IMR-90 (cell line): ENCODE results near the gene CCKAR. TPM values are rescaled to one million over a fixed set of nuclear protein-coding genes. Genes with fewer than 3 reads are reported as not detected.
A peak's percentile ranks its signal among the peaks of the same experiment; 100 is the strongest.

Source experiments
- ATAC-seq: fragments of 200-7000 bp; cut with Tn5 transposase; 2 replicates; pipeline ENCODE4 v1.9.1; 2020; ENCODE audit warnings: low read depth, mild to moderate bottlenecking, moderate library complexity
- BruUV-seq: library from RNA; stranded (reverse); fragments of 400-500 nt; replicated peaks from 2 replicates; lab custom pipeline; 2021; lab: Mats Ljungman, UMichigan
- CTCF ChIA-PET: fragments of 300-600 bp; formaldehyde crosslinking; extraction: SDS; loops from one replicate; lab custom pipeline; 2021; ENCODE audit warnings: antibody characterized with exemption; lab: Yijun Ruan, JAX
- POLR2A ChIA-PET: fragments of 300-600 bp; sonication (Branson Sonifier 250); formaldehyde crosslinking; loops from one replicate; lab custom pipeline; 2022; ENCODE audit warnings: antibody characterized with exemption; ENCODE audit not compliant: unreplicated experiment; lab: Charles Lee
- DNase-seq: peaks from one replicate; pipeline ENCODE4 v3.0.0; 2013
- H2AFZ ChIP-seq: replicated peaks from 2 replicates; pipeline ENCODE3; 2013; ENCODE audit warnings: low read length, mild to moderate bottlenecking; ENCODE audit not compliant: poor library complexity
- H2AK5ac ChIP-seq: 2 replicates; pipeline ENCODE4 v1.6.1; 2013; ENCODE audit warnings: low read depth, low read length, inconsistent platforms
- H2AK9ac ChIP-seq: replicated peaks from 2 replicates; pipeline ENCODE3; 2013; ENCODE audit warnings: mild to moderate bottlenecking, low read depth, low read length, moderate library complexity; ENCODE audit not compliant: poor library complexity
- H2BK120ac ChIP-seq: 2 replicates; pipeline ENCODE4 v1.6.1; 2013; ENCODE audit warnings: low read depth, low read length, inconsistent platforms
- H2BK15ac ChIP-seq: 3 replicates; pipeline ENCODE4 v1.6.1; 2013; ENCODE audit warnings: low read depth, low read length, inconsistent platforms
- H2BK20ac ChIP-seq: 2 replicates; pipeline ENCODE4 v1.6.1; 2013; ENCODE audit warnings: low read depth, mild to moderate bottlenecking, inconsistent platforms, low read length, moderate library complexity
- H2BK5ac ChIP-seq: 2 replicates; pipeline ENCODE4 v1.6.1; 2013; ENCODE audit warnings: mild to moderate bottlenecking, low read depth, low read length, inconsistent platforms; ENCODE audit not compliant: poor library complexity, severe bottlenecking
- H3K14ac ChIP-seq: replicated peaks from 2 replicates; pipeline ENCODE4 v1.6.1; 2013; ENCODE audit warnings: low read depth, low read length, inconsistent platforms
- H3K18ac ChIP-seq: 2 replicates; pipeline ENCODE4 v1.6.1; 2013; ENCODE audit warnings: low read depth, low read length, control low read depth
- H3K23ac ChIP-seq: 2 replicates; pipeline ENCODE4 v1.6.1; 2013; ENCODE audit warnings: low read depth, low read length, inconsistent platforms
- H3K27ac ChIP-seq: 2 replicates; pipeline ENCODE4 v1.5.1; 2013; ENCODE audit warnings: mild to moderate bottlenecking, control low read depth, low read length; ENCODE audit not compliant: insufficient read depth
- H3K27me3 ChIP-seq: 2 replicates; pipeline ENCODE4 v1.6.1; 2013; ENCODE audit warnings: low read length; ENCODE audit not compliant: control insufficient read depth, insufficient read depth
- H3K36me3 ChIP-seq: 2 replicates; pipeline ENCODE4 v1.6.1; 2013; ENCODE audit warnings: low read length, mixed read lengths; ENCODE audit not compliant: control insufficient read depth, insufficient read depth
- H3K4ac ChIP-seq: 2 replicates; pipeline ENCODE4 v1.6.1; 2013; ENCODE audit warnings: low read depth, low read length, inconsistent platforms
- H3K4me1 ChIP-seq: 2 replicates; pipeline ENCODE4 v1.6.1; 2013; ENCODE audit warnings: low read length, mixed read lengths; ENCODE audit not compliant: control insufficient read depth, insufficient read depth
- H3K4me2 ChIP-seq: 2 replicates; pipeline ENCODE4 v1.6.1; 2013; ENCODE audit warnings: low read depth, mild to moderate bottlenecking, control low read depth, low read length, moderate library complexity
- H3K4me3 ChIP-seq: 2 replicates; pipeline ENCODE4 v1.5.1; 2013; ENCODE audit warnings: low read depth, mild to moderate bottlenecking, control low read depth, low read length, moderate library complexity; ENCODE audit not compliant: insufficient read depth
- H3K56ac ChIP-seq: 2 replicates; pipeline ENCODE4 v1.6.1; 2013; ENCODE audit warnings: low read length, inconsistent platforms; ENCODE audit not compliant: insufficient read depth; ENCODE audit errors: extremely low read depth
- H3K79me1 ChIP-seq, 2 experiments: 2 replicates each; pipeline ENCODE4 v1.6.1; 2013; ENCODE audit warnings: low read length in 2 of 2, inconsistent platforms in 1 of 2, low read depth in 1 of 2
- H3K9ac ChIP-seq: 2 replicates; pipeline ENCODE4 v1.6.1; 2013; ENCODE audit warnings: low read depth, low read length, control low read depth
- H3K9me1 ChIP-seq: 2 replicates; pipeline ENCODE4 v1.6.1; 2013; ENCODE audit warnings: low read length, inconsistent platforms; ENCODE audit not compliant: insufficient read depth
- H3K9me3 ChIP-seq: 2 replicates; pipeline ENCODE4 v1.6.1; 2013; ENCODE audit warnings: low read length; ENCODE audit not compliant: control insufficient read depth, insufficient read depth
- H4K20me1 ChIP-seq: 2 replicates; pipeline ENCODE4 v1.6.1; 2013; ENCODE audit warnings: low read length, inconsistent platforms; ENCODE audit not compliant: insufficient read depth
- H4K5ac ChIP-seq: 2 replicates; pipeline ENCODE4 v1.6.1; 2013; ENCODE audit warnings: mild to moderate bottlenecking, low read depth, low read length, control low read depth
- H4K8ac ChIP-seq, 2 experiments: 2 replicates each; pipeline ENCODE4 v1.6.1; 2013; ENCODE audit warnings: low read depth in 2 of 2, low read length in 2 of 2, control low read depth in 1 of 2, inconsistent platforms in 1 of 2
- H4K91ac ChIP-seq: 2 replicates; pipeline ENCODE4 v1.6.1; 2013; ENCODE audit warnings: low read depth, low read length, inconsistent platforms; ENCODE audit not compliant: insufficient read depth
- BHLHE40 ChIP-seq: fragments of 150-350 bp; IDR thresholded peaks from 2 replicates; pipeline ENCODE4 v1.6.1; 2016; ENCODE audit warnings: mild to moderate bottlenecking, low read depth, low read length
- FOS ChIP-seq: fragments of 150-350 bp; IDR thresholded peaks from 2 replicates; pipeline ENCODE4 v1.6.1; 2016; ENCODE audit warnings: low read depth, low read length
- WGBS, 2 experiments: methylation state at CpG; one replicate each; pipeline versions ENCODE4 v1.1.5 to v1.1.7; 2013; ENCODE audit warnings: missing lambda C conversion rate in 2 of 2; ENCODE audit not compliant: insufficient read length in 1 of 2; ENCODE audit errors: extremely low coverage in 2 of 2; 5-methylcytosine and 5-hydroxymethylcytosine counted together
- dilution Hi-C: fragments of 300-500 bp; cut with HindIII; formaldehyde crosslinking; loops from one replicate; pipeline ENCODE4 v1.14.3; 2018; ENCODE audit warnings: low sequenced_read_pairs; ENCODE audit not compliant: unreplicated experiment
- in situ Hi-C: fragments of 300-500 bp; cut with MboI; formaldehyde crosslinking; loops from 3 replicates; pipeline ENCODE4 v1.14.3; 2019; ENCODE audit warnings: low sequenced_read_pairs, inconsistent platforms, mixed read lengths
- intact Hi-C: fragments of 100-400 bp; cut with micrococcal nuclease; formaldehyde crosslinking; loops from 2 replicates; pipeline ENCODE4 v1.10.0; 2022
- polyA plus RNA-seq, 3 experiments: library from polyadenylated mRNA; depleted of rRNA; stranded (reverse); fragments of >200 nt; gene quantifications; 2 replicates each; pipeline ENCODE4 v1.2.3, GENCODE V29; 2012; ENCODE audit warnings: low replicate concordance in 1 of 3
- total RNA-seq: library from RNA; depleted of rRNA; stranded (reverse); fragments of >200 nt; gene quantifications from 2 replicates; pipeline ENCODE4 v1.2.3, GENCODE V29; 2012

Gene CCKAR
- total and polyA plus RNA-seq, 2 of the 4 experiments (the other 2 are of a cell fraction), result not detected

GRCh38 chr4:26522478-26522877 lies 32.2 kb upstream of the CCKAR start:
- in situ Hi-C loops (no loop called here), intact Hi-C loops (no loop called here), dilution Hi-C loops (no loop called here)
- H3K4me1 ChIP-seq, result peaks cover 12% of the 10 kb centered on the region
- no peak overlapping the region for H2AK9ac ChIP-seq
- H3K79me1 ChIP-seq, result no peaks in the 10 kb centered on the region
- peak overlapping the region; percentile 64 for H2BK5ac ChIP-seq
- H3K4me3 ChIP-seq, result no peak overlapping the region
- no peak overlapping the region for H3K23ac ChIP-seq
- no peak overlapping the region for H3K4ac ChIP-seq
- H3K9me3 ChIP-seq, result no peaks in the 10 kb centered on the region
- no peaks in the 10 kb centered on the region for H4K20me1 ChIP-seq
- TF ChIP-seq FOS (peak; percentile 35; the same call in 1 of the 2 replicates), BHLHE40 (no peak)
- H2BK120ac ChIP-seq, result peak overlapping the region; percentile 66
- no peak overlapping the region for H2AK5ac ChIP-seq
- H4K91ac ChIP-seq, result no peak overlapping the region
- H4K8ac ChIP-seq, result no peak overlapping the region
- no peak overlapping the region for H3K14ac ChIP-seq
- H3K4me2 ChIP-seq, result peak overlapping the region; percentile 29; the same call in 1 of the 2 replicates
- no peak overlapping the region for H2AFZ ChIP-seq
- peak; percentile 70 for DNase-seq
- ChIA-PET CTCF (interaction anchor here (0.6 kb wide), 1 partner anchor 24 kb away, joined by 4 read pairs; no protein-coding TSS in a partner anchor), POLR2A (no interaction called here)
- no peak overlapping the region for H3K56ac ChIP-seq
- H2BK20ac ChIP-seq, result no peak overlapping the region
- peak overlapping the region; percentile 90; the same call in 1 of the 2 replicates for H3K18ac ChIP-seq
- no peak overlapping the region for H3K27ac ChIP-seq
- 0 out of 3 replicates have a peak overlapping the region, but pooled peaks have one; percentile 27 for H2BK15ac ChIP-seq
- no peak overlapping the region for H3K9ac ChIP-seq
- peaks cover 13% of the 10 kb centered on the region for H3K9me1 ChIP-seq
- ATAC-seq, result peak; percentile 62
- no peaks in the 10 kb centered on the region for H3K27me3 ChIP-seq
- no peaks in the 10 kb centered on the region for H3K36me3 ChIP-seq
- no CpG with 5 or more reads among the region's 3 CpGs for WGBS, 2 experiments
- no TSS peak for BruUV-seq
- peak overlapping the region; percentile 4; the same call in 1 of the 2 replicates for H4K5ac ChIP-seq
